Mammary epithelial cell (primary cell): Measurements from ENCODE around the gene KCNJ16.

Experiments
- EZH2 ChIP-seq: IDR thresholded peaks from 2 replicates; pipeline ENCODE4 v1.6.1; 2012; ENCODE audit warnings: low read length, inconsistent platforms, borderline replicate concordance
- TF ChIP-seq, protein P1 (sequence below), 2 donors: IDR thresholded peaks in 1 of 2; conservative IDR thresholded peaks in 1 of 2; 2 replicates each; pipeline ENCODE4 v1.5.1; 2011 to 2012; ENCODE audit warnings: inconsistent platforms in 2 of 2, low read length in 2 of 2, mild to moderate bottlenecking in 2 of 2, control low read depth in 1 of 2, low read depth in 1 of 2; ENCODE audit not compliant: insufficient read depth in 1 of 2; ENCODE audit errors: extremely low read depth in 1 of 2

DNA sequence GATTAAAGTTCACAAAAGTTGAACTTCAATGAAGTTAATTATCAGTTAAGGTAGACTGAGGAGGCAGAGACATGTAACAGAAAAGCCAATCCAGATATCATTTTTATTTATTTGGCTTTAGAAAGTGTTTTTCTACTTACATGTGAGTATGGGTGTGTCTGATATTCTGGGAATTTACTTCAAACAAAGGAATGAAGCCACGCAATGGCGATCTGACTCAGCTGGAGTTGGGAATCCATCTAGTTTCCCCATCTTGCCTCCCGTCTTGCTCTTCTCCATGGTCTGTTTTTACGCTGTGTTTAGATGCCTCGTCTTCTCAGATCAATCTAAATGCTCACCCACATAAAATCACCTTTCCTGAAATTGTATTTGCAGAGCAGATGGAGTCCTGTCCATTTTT is 1.7 kb upstream of the KCNJ16 start:
- TF ChIP-seq, protein P1, sequence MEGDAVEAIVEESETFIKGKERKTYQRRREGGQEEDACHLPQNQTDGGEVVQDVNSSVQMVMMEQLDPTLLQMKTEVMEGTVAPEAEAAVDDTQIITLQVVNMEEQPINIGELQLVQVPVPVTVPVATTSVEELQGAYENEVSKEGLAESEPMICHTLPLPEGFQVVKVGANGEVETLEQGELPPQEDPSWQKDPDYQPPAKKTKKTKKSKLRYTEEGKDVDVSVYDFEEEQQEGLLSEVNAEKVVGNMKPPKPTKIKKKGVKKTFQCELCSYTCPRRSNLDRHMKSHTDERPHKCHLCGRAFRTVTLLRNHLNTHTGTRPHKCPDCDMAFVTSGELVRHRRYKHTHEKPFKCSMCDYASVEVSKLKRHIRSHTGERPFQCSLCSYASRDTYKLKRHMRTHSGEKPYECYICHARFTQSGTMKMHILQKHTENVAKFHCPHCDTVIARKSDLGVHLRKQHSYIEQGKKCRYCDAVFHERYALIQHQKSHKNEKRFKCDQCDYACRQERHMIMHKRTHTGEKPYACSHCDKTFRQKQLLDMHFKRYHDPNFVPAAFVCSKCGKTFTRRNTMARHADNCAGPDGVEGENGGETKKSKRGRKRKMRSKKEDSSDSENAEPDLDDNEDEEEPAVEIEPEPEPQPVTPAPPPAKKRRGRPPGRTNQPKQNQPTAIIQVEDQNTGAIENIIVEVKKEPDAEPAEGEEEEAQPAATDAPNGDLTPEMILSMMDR (conservative IDR thresholded peaks at IDR 0.05 in 1 of 2, IDR thresholded peaks at IDR 0.05 in 1 of 2; ENCODE audit: extremely low read depth in 1 of 2, insufficient read depth in 1 of 2, low read depth in 1 of 2, low read length in 2 of 2): no peak
- TF ChIP-seq EZH2: no peak
